ENCODE measurements around the gene CIDEC.

The CIDEC gene

GRCh38 chr3:9914559-9915253 is 34.7 kb upstream of the CIDEC start:
- Histone ChIP-seq H4K20me1 (no peaks in the 10 kb centered on the region), H3K9ac (peak overlapping the region; percentile 69 to 82 (median 78); a peak in 21 of 22 replicates), H3K4me3 (peak overlapping the region; percentile 55 to 77 (median 64)), H3K4me1 (peaks cover 38 to 63% (median 48%) of the 10 kb centered on the region in 10 experiments), H3K4me2 (peak overlapping the region; percentile 90 to 100 (median 99)), H3K36me3 (no peaks in the 10 kb centered on the region), H3K27ac (peak overlapping the region in 8 of 11 experiments; percentile 54 to 78 (median 66); a peak in 14 of 22 replicates), H3K27me3 (peaks cover 0 to 24% (median 16%) of the 10 kb centered on the region in 11 experiments; a peak in 17 of 22 replicates), H3K9me3 (replicated peaks in 1 of 11) (no peaks in the 10 kb centered on the region)
- TF ChIP-seq Cebpa-rat (IDR thresholded peaks at IDR 0.05) = no peak

- H3K4me1 ChIP-seq = peaks cover 38 to 63% (median 48%) of the 10 kb centered on the region in 10 experiments
- no peak overlapping the region for H3K9ac ChIP-seq
- H4K20me1 ChIP-seq = no peaks in the 10 kb centered on the region
- H3K9me3 ChIP-seq (replicated peaks in 1 of 11) = no peaks in the 10 kb centered on the region
- H3K36me3 ChIP-seq = no peaks in the 10 kb centered on the region
- no peak overlapping the region for H3K27ac ChIP-seq
- H3K4me3 ChIP-seq = no peak overlapping the region
- H3K4me2 ChIP-seq = peak overlapping the region in 10 of 11 experiments; percentile 90 to 100 (median 99); a peak in 17 of 22 replicates
- peaks cover 0 to 24% (median 16%) of the 10 kb centered on the region in 11 experiments; a peak in 17 of 22 replicates for H3K27me3 ChIP-seq
- no peak for TF ChIP-seq Cebpa-rat (IDR thresholded peaks at IDR 0.05)
Observed at GRCh38 chr3:9914011-9914410, 34.0 kb upstream of the CIDEC start.

- Histone ChIP-seq H3K36me3 (no peaks in the 10 kb centered on the region), H3K27ac (no peak overlapping the region), H4K20me1 (no peaks in the 10 kb centered on the region), H3K4me2 (peak overlapping the region in 7 of 11 experiments; percentile 31 to 100 (median 99); a peak in 8 of 22 replicates), H3K4me3 (no peak overlapping the region), H3K27me3 (peaks cover 0 to 24% (median 16%) of the 10 kb centered on the region in 11 experiments; a peak in 17 of 22 replicates), H3K4me1 (peaks cover 38 to 63% (median 48%) of the 10 kb centered on the region in 10 experiments), H3K9ac (no peak overlapping the region), H3K9me3 (replicated peaks in 1 of 11) (no peaks in the 10 kb centered on the region)
- no peak for TF ChIP-seq Cebpa-rat (IDR thresholded peaks at IDR 0.05)
Observed at GRCh38 chr3:9913601-9914000, 33.5 kb upstream of the CIDEC start.

- Histone ChIP-seq H3K27ac (no peak overlapping the region), H3K4me2 (peak overlapping the region in 7 of 11 experiments; percentile 4 to 75 (median 45); a peak in 10 of 22 replicates), H3K4me1 (peaks cover 32 to 59% (median 46%) of the 10 kb centered on the region in 10 experiments), H4K20me1 (no peaks in the 10 kb centered on the region), H3K36me3 (no peaks in the 10 kb centered on the region), H3K9me3 (replicated peaks in 1 of 11) (no peaks in the 10 kb centered on the region), H3K9ac (no peak overlapping the region), H3K4me3 (no peak overlapping the region), H3K27me3 (peaks cover 0 to 24% (median 16%) of the 10 kb centered on the region in 11 experiments; a peak in 17 of 22 replicates)
- TF ChIP-seq Cebpa-rat (IDR thresholded peaks at IDR 0.05) = peak in 3 of 11 experiments; percentile 12 to 26 (median 13); a peak in 1 of 22 replicates
Observed at GRCh38 chr3:9912294-9912935, 32.4 kb upstream of the CIDEC start.

- Histone ChIP-seq H3K9me3 (replicated peaks in 1 of 11) (no peaks in the 10 kb centered on the region), H3K4me2 (peak overlapping the region in 7 of 11 experiments; percentile 4 to 75 (median 45); a peak in 9 of 22 replicates), H3K4me1 (peaks cover 28 to 54% (median 40%) of the 10 kb centered on the region in 10 experiments), H3K27me3 (peaks cover 0 to 24% (median 16%) of the 10 kb centered on the region in 11 experiments; a peak in 17 of 22 replicates), H3K9ac (no peak overlapping the region), H4K20me1 (no peaks in the 10 kb centered on the region), H3K4me3 (no peak overlapping the region), H3K27ac (no peak overlapping the region), H3K36me3 (no peaks in the 10 kb centered on the region)
- TF ChIP-seq Cebpa-rat (IDR thresholded peaks at IDR 0.05) = no peak
Observed at GRCh38 chr3:9911863-9912262, 31.8 kb upstream of the CIDEC start.

- Histone ChIP-seq H3K4me2 (no peak overlapping the region), H4K20me1 (no peaks in the 10 kb centered on the region), H3K9me3 (replicated peaks in 1 of 11) (no peaks in the 10 kb centered on the region), H3K9ac (no peak overlapping the region), H3K4me3 (no peak overlapping the region), H3K27ac (no peak overlapping the region), H3K27me3 (peaks cover 0 to 5% (median under 1%) of the 10 kb centered on the region in 11 experiments; a peak in 6 of 22 replicates), H3K4me1 (peaks cover 9 to 31% (median 20%) of the 10 kb centered on the region in 10 experiments), H3K36me3 (no peaks in the 10 kb centered on the region)
- no peak for TF ChIP-seq Cebpa-rat (IDR thresholded peaks at IDR 0.05)
Observed at GRCh38 chr3:9909221-9910013, 29.4 kb upstream of the CIDEC start.

GRCh38 chr3:9908286-9908685 is 28.2 kb upstream of the CIDEC start:
- no peak overlapping the region for H3K9ac ChIP-seq
- no peak overlapping the region for H3K4me3 ChIP-seq
- peaks cover 7 to 27% (median 19%) of the 10 kb centered on the region in 10 experiments for H3K4me1 ChIP-seq
- TF ChIP-seq Cebpa-rat (IDR thresholded peaks at IDR 0.05) = no peak
- H4K20me1 ChIP-seq = no peaks in the 10 kb centered on the region
- no peaks in the 10 kb centered on the region for H3K9me3 ChIP-seq (replicated peaks in 1 of 11)
- no peaks in the 10 kb centered on the region for H3K27me3 ChIP-seq
- H3K36me3 ChIP-seq = no peaks in the 10 kb centered on the region
- no peak overlapping the region for H3K4me2 ChIP-seq
- H3K27ac ChIP-seq = no peak overlapping the region

GRCh38 chr3:9906480-9906879 is 26.4 kb upstream of the CIDEC start:
- Histone ChIP-seq H3K27me3 (no peaks in the 10 kb centered on the region), H3K9ac (no peak overlapping the region), H3K27ac (no peak overlapping the region), H3K9me3 (replicated peaks in 1 of 11) (no peaks in the 10 kb centered on the region), H3K4me1 (peaks cover 25 to 31% (median 26%) of the 10 kb centered on the region in 10 experiments), H3K4me2 (no peak overlapping the region), H3K36me3 (no peaks in the 10 kb centered on the region), H4K20me1 (no peaks in the 10 kb centered on the region), H3K4me3 (no peak overlapping the region)
- no peak for TF ChIP-seq Cebpa-rat (IDR thresholded peaks at IDR 0.05)

Measured in BLaER1 treated with 17β-estradiol and CSF1 and Interleukin-3, amounts not matched to agents 10 nM and 100 nM (cell line).